Type B pancreatic cell (in vitro differentiated cells): Measurements from ENCODE around the gene PPFIA1. TPM values are rescaled to one million over a fixed set of nuclear protein-coding genes. Genes with fewer than 3 reads are reported as not detected.

Experiments
- DNase-seq: peaks from one replicate; pipeline ENCODE4 v3.0.0; 2021; ENCODE audit warnings: mixed read lengths; ENCODE audit not compliant: unreplicated experiment; ENCODE audit errors: extremely low spot score
- H3K27ac Mint-ChIP-seq: 2 replicates; pipeline ENCODE4 v1.8.0; 2021; ENCODE audit warnings: mild to moderate bottlenecking, mixed read lengths
- H3K27me3 Mint-ChIP-seq: 2 replicates; pipeline ENCODE4 v1.8.0; 2021; ENCODE audit warnings: mixed read lengths
- H3K36me3 Mint-ChIP-seq: 2 replicates; pipeline ENCODE4 v1.8.0; 2021; ENCODE audit warnings: mixed read lengths
- H3K4me1 Mint-ChIP-seq: one replicate; pipeline ENCODE4 v1.8.0; 2021; ENCODE audit warnings: mixed read lengths; ENCODE audit not compliant: unreplicated experiment
- H3K4me3 Mint-ChIP-seq: 2 replicates; pipeline ENCODE4 v1.8.0; 2021; ENCODE audit warnings: mild to moderate bottlenecking, mixed read lengths
- H3K9me3 Mint-ChIP-seq: 2 replicates; pipeline ENCODE4 v1.8.0; 2021; ENCODE audit warnings: mixed read lengths
- total RNA-seq: library from RNA; stranded (reverse); gene quantifications from 2 replicates; pipeline ENCODE4 v1.2.1, GENCODE V29; 2021; ENCODE audit warnings: low replicate concordance
- TF ChIP-seq, protein P1 (sequence below): fragments of 200-600 bp; sonication (generic); conservative IDR thresholded peaks from 2 replicates; pipeline ENCODE4 v1.5.0; 2021; ENCODE audit warnings: antibody characterized with exemption, mild to moderate bottlenecking

PPFIA1 gene
- total RNA-seq, 1 donor from 2014 or later, result 57.0 TPM

GRCh38 chr11:70303070-70303469 is 32.6 kb downstream of the PPFIA1 start:
- Mint-ChIP-seq H3K4me1 (peaks cover 29% of the 10 kb centered on the region), H3K27me3 (no peaks in the 10 kb centered on the region), H3K36me3 (peaks cover 1% of the 10 kb centered on the region), H3K4me3 (no peak overlapping the region), H3K9me3 (no peaks in the 10 kb centered on the region), H3K27ac (no peak overlapping the region)
- no peak for DNase-seq
- TF ChIP-seq, protein P1, sequence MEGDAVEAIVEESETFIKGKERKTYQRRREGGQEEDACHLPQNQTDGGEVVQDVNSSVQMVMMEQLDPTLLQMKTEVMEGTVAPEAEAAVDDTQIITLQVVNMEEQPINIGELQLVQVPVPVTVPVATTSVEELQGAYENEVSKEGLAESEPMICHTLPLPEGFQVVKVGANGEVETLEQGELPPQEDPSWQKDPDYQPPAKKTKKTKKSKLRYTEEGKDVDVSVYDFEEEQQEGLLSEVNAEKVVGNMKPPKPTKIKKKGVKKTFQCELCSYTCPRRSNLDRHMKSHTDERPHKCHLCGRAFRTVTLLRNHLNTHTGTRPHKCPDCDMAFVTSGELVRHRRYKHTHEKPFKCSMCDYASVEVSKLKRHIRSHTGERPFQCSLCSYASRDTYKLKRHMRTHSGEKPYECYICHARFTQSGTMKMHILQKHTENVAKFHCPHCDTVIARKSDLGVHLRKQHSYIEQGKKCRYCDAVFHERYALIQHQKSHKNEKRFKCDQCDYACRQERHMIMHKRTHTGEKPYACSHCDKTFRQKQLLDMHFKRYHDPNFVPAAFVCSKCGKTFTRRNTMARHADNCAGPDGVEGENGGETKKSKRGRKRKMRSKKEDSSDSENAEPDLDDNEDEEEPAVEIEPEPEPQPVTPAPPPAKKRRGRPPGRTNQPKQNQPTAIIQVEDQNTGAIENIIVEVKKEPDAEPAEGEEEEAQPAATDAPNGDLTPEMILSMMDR, result no peak

DNA sequence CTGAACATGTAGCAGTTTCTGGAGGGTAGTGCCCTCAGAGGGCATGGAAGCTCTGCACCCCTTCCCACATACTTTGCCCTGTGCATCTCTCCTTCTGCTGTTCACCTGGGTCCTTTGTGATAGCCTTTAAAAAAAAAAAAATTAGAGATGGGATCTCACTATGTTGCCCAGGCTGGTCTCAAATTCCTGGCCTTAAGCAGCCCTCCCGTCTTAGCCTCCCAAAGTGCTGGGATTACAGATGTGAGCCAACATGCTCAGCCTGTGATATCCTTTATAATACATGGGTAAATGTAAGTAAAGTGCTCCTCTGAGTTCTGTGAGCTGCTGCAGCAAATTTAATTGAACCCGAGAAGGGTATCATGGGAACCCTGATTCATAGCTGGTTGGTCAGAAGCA is 33.7 kb downstream of the PPFIA1 start:
- no peaks in the 10 kb centered on the region for H3K36me3 Mint-ChIP-seq
- TF ChIP-seq, protein P1, result no peak
- no peaks in the 10 kb centered on the region for H3K9me3 Mint-ChIP-seq
- peaks cover 29% of the 10 kb centered on the region for H3K4me1 Mint-ChIP-seq
- no peak overlapping the region for H3K4me3 Mint-ChIP-seq
- no peak overlapping the region for H3K27ac Mint-ChIP-seq
- DNase-seq, result no peak
- no peaks in the 10 kb centered on the region for H3K27me3 Mint-ChIP-seq

DNA sequence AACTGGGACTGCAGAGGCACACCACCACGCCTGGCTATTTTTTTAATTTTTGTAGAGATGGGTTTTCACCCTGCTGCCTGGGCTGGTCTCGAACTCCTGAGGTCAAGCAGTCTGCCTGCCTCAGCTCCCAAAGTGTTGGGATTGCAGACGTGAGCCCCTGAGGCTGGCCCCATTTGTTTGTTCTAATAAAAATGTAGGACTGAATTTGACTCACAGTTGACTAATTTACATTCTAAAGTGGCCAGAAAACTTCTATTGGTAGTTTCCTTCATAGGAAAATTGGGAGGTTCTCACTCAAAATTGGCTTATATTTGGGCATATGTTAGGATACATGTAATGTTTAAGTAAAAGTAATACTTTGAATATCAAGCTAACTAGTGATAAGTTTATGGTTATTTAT is 35.0 kb downstream of the PPFIA1 start:
- H3K9me3 Mint-ChIP-seq, result no peaks in the 10 kb centered on the region
- H3K36me3 Mint-ChIP-seq, result peaks cover 5% of the 10 kb centered on the region
- H3K4me1 Mint-ChIP-seq, result peaks cover 29% of the 10 kb centered on the region
- TF ChIP-seq, protein P1, result no peak
- no peak overlapping the region for H3K4me3 Mint-ChIP-seq
- H3K27ac Mint-ChIP-seq, result no peak overlapping the region
- no peak for DNase-seq
- H3K27me3 Mint-ChIP-seq, result no peaks in the 10 kb centered on the region

GRCh38 chr11:70306586-70307033 is 36.1 kb downstream of the PPFIA1 start:
- Mint-ChIP-seq H3K27ac (peak overlapping the region; percentile 58), H3K4me3 (no peak overlapping the region), H3K27me3 (no peaks in the 10 kb centered on the region), H3K4me1 (peaks cover 23% of the 10 kb centered on the region), H3K36me3 (peaks cover 12% of the 10 kb centered on the region), H3K9me3 (no peaks in the 10 kb centered on the region)
- TF ChIP-seq, protein P1, result no peak
- DNase-seq, result no peak

DNA sequence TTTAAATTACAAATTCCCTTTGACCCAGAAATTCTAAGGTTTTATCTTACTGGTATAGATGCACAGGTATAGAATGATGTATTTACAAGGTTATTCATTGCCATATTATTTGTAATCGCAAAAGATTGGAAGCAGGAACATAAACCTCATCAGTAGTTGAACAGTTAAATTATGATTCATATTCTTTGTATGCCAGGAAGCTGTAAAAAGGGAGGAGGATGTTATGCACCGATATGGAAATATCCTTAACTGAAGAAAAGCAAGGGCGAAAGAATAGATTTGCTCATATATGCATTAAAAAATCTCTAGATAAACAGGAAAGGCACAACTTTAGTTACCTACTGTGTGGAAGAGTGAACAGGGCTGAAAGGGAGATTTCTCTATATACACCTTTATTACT is 36.7 kb downstream of the PPFIA1 start:
- no peaks in the 10 kb centered on the region for H3K9me3 Mint-ChIP-seq
- no peaks in the 10 kb centered on the region for H3K27me3 Mint-ChIP-seq
- H3K27ac Mint-ChIP-seq, result peak overlapping the region; percentile 58
- peaks cover 12% of the 10 kb centered on the region for H3K36me3 Mint-ChIP-seq
- peaks cover 17% of the 10 kb centered on the region for H3K4me1 Mint-ChIP-seq
- no peak overlapping the region for H3K4me3 Mint-ChIP-seq
- DNase-seq, result no peak
- TF ChIP-seq, protein P1, result no peak

GRCh38 chr11:70311616-70312015 is 41.1 kb downstream of the PPFIA1 start:
- no peak overlapping the region for H3K4me3 Mint-ChIP-seq
- H3K27ac Mint-ChIP-seq, result no peak overlapping the region
- no peaks in the 10 kb centered on the region for H3K27me3 Mint-ChIP-seq

More at GRCh38 chr11:70311616-70312015, 41.1 kb downstream of the PPFIA1 start:
- Mint-ChIP-seq H3K36me3 (peaks cover 21% of the 10 kb centered on the region), H3K9me3 (no peaks in the 10 kb centered on the region), H3K4me1 (peaks cover 28% of the 10 kb centered on the region)
- no peak for DNase-seq
- TF ChIP-seq, protein P1, result no peak
